Psoas muscle (tissue), 8 donors: Measurements from ENCODE around the gene GMPR2. TPM values are rescaled to one million over a fixed set of nuclear protein-coding genes. Genes with fewer than 3 reads are reported as not detected.

Experiments used
- ATAC-seq, 4 donors: fragments of 200-7000 bp; cut with Tn5 transposase; one replicate each; pipeline ENCODE4 v1.9.1; 2020; ENCODE audit warnings: moderate library complexity in 3 of 4, mild to moderate bottlenecking in 2 of 4
- DNase-seq, 2 donors: peaks; one replicate each; pipeline ENCODE4 v3.0.0-alpha.2; 2020
- H3K27ac ChIP-seq: fragments of 200-600 bp; one replicate; pipeline ENCODE4 v1.8.0; 2022
- H3K27me3 ChIP-seq, 3 donors: fragments of 200-600 bp in 1 of 3; one replicate each; pipeline versions ENCODE4 v1.6.1 to v1.8.0; 2013 to 2022; ENCODE audit warnings: low read length in 2 of 3, mild to moderate bottlenecking in 2 of 3, moderate library complexity in 1 of 3; ENCODE audit not compliant: insufficient read depth in 3 of 3
- H3K36me3 ChIP-seq, 2 donors: fragments of 200-600 bp in 1 of 2; one replicate each; pipeline versions ENCODE4 v1.6.1 to v1.8.0; 2013 to 2022; ENCODE audit warnings: low read depth in 1 of 2, mild to moderate bottlenecking in 1 of 2, moderate library complexity in 1 of 2; ENCODE audit not compliant: insufficient read depth in 1 of 2
- H3K4me1 ChIP-seq: fragments of 200-600 bp; one replicate; pipeline ENCODE4 v1.8.0; 2022
- H3K4me3 ChIP-seq: fragments of 200-600 bp; one replicate; pipeline ENCODE4 v1.8.0; 2022; ENCODE audit warnings: mild to moderate bottlenecking
- H3K9me3 ChIP-seq: fragments of 200-600 bp; one replicate; pipeline ENCODE4 v1.8.0; 2022
- CTCF ChIP-seq: fragments of 200-600 bp; IDR thresholded peaks from one replicate; pipeline ENCODE4 v1.8.0; 2022; ENCODE audit warnings: antibody characterized with exemption
- WGBS, 3 donors: extraction: QIAGEN DNeasy Blood & Tissue Kit; methylation state at CpG; one replicate each; pipeline versions ENCODE4 v1.1.6 to v1.1.7; 2013; 5-methylcytosine and 5-hydroxymethylcytosine counted together
- intact Hi-C, 2 donors: fragments of 100-400 bp; cut with DNase I; formaldehyde crosslinking; loops; one replicate each; pipeline versions ENCODE4 v1.11.0 to v1.14.2; 2022
- polyA plus RNA-seq, 3 donors: library from polyadenylated mRNA; stranded (reverse); fragments of 200-250 nt; gene quantifications; one replicate each; pipeline ENCODE4 v1.2.3, GENCODE V29; 2013
- total RNA-seq, 4 donors: library from RNA; stranded (reverse); fragmentation: NEBNext Ultra II Directional in 2 of 4; extraction: Animal tissue kit (Norgen Biotek cat#: 25700) in 2 of 4; gene quantifications; one replicate each; pipeline versions ENCODE4 v1.2.1 to v1.2.4, GENCODE V29; 2021 to 2023
- donor health status: healthy with polysubstance abuse.
- donor health status: DM: no; HTN: no; CAD: no; lungs with moderate emphysema.
- donor health status: Bipolar disorder and iron deficiency.
- donor health status: healthy.
- donor health status: DM: yes; HTN: yes; CAD: no.
- donor health status: DM: no; HTN: no; CAD: no.
- donor health status: DM: no; HTN: no; CAD: no.
- donor health status: DM: yes; HTN: yes; CAD: no.

Gene GMPR2
- total and polyA plus RNA-seq, 7 donors, result 17.7 to 33.1 (median 24.0) TPM

GRCh38 chr14:24231263-24232120 is 1.2 kb upstream of the GMPR2 start:
- Histone ChIP-seq H3K4me3 (peak overlapping the region; percentile 92), H3K9me3 (no peaks in the 10 kb centered on the region), H3K27ac (peak overlapping the region; percentile 88), H3K36me3 (peaks cover 6 to 48% of the 10 kb centered on the region in 2 donors), H3K27me3 (no peaks in the 10 kb centered on the region), H3K4me1 (peaks cover 44% of the 10 kb centered on the region)
- TF ChIP-seq CTCF, result no peak
- ATAC-seq (peak in 3 of 4 donors; percentile 0 to 1 (median 1)), DNase-seq (no peak)
- intact Hi-C loops, result no loop called here
- WGBS, 3 donors, result 10 to 13% (median 11%) methylated on average over 22 to 23 of the region's 23 CpGs

GRCh38 chr14:24232121-24232644 is 546 bp upstream of the GMPR2 start, which contains the start of gene NEDD8:
TSS of gene NEDD8 (minus strand) at chr14:24232367. CDS start at chr14:24232267, 100 bp downstream.
- intact Hi-C loops, result no loop called here
- Histone ChIP-seq H3K36me3 (peaks cover 13 to 55% of the 10 kb centered on the region in 2 donors), H3K4me3 (peak within 1 kb of the TSS; percentile 92), H3K27ac (peak within 1 kb of the TSS; percentile 88), H3K27me3 (no peaks in the 10 kb centered on the region), H3K9me3 (no peaks in the 10 kb centered on the region), H3K4me1 (peaks cover 49% of the 10 kb centered on the region)
- DNase-seq (peak; percentile 95 to 97), ATAC-seq (peak; percentile 87 to 93 (median 88))
- no peak for TF ChIP-seq CTCF
- WGBS, 3 donors, result 0 to 1% (median 1%) methylated on average over 28 to 30 of the region's 30 CpGs

- intact Hi-C loops, result no loop called here
- DNase-seq (no peak), ATAC-seq (no peak)
- H3K9me3 ChIP-seq, result no peaks in the 10 kb centered on the region
- peaks cover 16 to 57% of the 10 kb centered on the region in 2 donors for H3K36me3 ChIP-seq
- H3K4me3 ChIP-seq, result peak overlapping the region; percentile 92
- WGBS, 3 donors, result 75 to 85% (median 76%) methylated on average over 2 of the region's 2 CpGs
- peak overlapping the region; percentile 88 for H3K27ac ChIP-seq
- TF ChIP-seq CTCF, result no peak
- H3K27me3 ChIP-seq, result no peaks in the 10 kb centered on the region
- H3K4me1 ChIP-seq, result peaks cover 58% of the 10 kb centered on the region
Observed at GRCh38 chr14:24233538-24233866, 773 bp downstream of the GMPR2 start.

- 85 to 93% (median 91%) methylated on average over 3 of the region's 3 CpGs for WGBS, 3 donors
- ATAC-seq (no peak), DNase-seq (no peak)
- Histone ChIP-seq H3K4me3 (peak overlapping the region; percentile 92), H3K4me1 (peaks cover 64% of the 10 kb centered on the region), H3K27ac (peak overlapping the region; percentile 41), H3K9me3 (no peaks in the 10 kb centered on the region), H3K27me3 (no peaks in the 10 kb centered on the region), H3K36me3 (peaks cover 19 to 62% of the 10 kb centered on the region in 2 donors)
- TF ChIP-seq CTCF, result no peak
- intact Hi-C loops, result no loop called here
Observed at GRCh38 chr14:24234095-24235005, 1.6 kb downstream of the GMPR2 start.
